IPS-18c (cell line): ENCODE data around the gene RRM1.
A peak's percentile ranks its signal among the peaks of the same experiment; 100 is the strongest.
"Not testable (repeated sequence)": the region's sequence is repeated elsewhere in the genome, so short reads cannot be mapped to it uniquely, and the experiment has no call there.

ENCODE experiments used
- H3K4me3 ChIP-seq: 2 replicates; pipeline ENCODE4 v1.7.0; 2013; ENCODE audit warnings: low read depth, mild to moderate bottlenecking, low read length, moderate library complexity; ENCODE audit not compliant: insufficient read depth
- H3K9me3 ChIP-seq: one replicate; pipeline ENCODE4 v1.6.1; 2013; ENCODE audit warnings: mild to moderate bottlenecking, low read length, moderate library complexity; ENCODE audit not compliant: control insufficient read depth, insufficient read depth

The RRM1 gene

GRCh38 chr11:4094348-4095291, at the start of gene RRM1:
Gene RRM1 (plus strand): TSS chr11:4094799. CDS start chr11:4095013, 214 bp downstream.
- Histone ChIP-seq H3K9me3 (no peaks in the 10 kb centered on the region), H3K4me3 (peak within 1 kb of the TSS; percentile 86)

- H3K4me3 ChIP-seq, result no peak overlapping the region
- H3K9me3 ChIP-seq, result no peaks in the 10 kb centered on the region
These were observed 49.5 kb upstream of the RRM1 start for GRCh38 chr11:4044976-4045646.

- H3K9me3 ChIP-seq, result no peaks in the 10 kb centered on the region
- no peak overlapping the region for H3K4me3 ChIP-seq
These were observed 46.3 kb upstream of the RRM1 start for GRCh38 chr11:4048340-4048739.

GRCh38 chr11:4049006-4049405, 45.6 kb upstream of the RRM1 start:
- Histone ChIP-seq H3K9me3 (no peaks in the 10 kb centered on the region), H3K4me3 (no peak overlapping the region)

- Histone ChIP-seq H3K9me3 (no peaks in the 10 kb centered on the region), H3K4me3 (no peak overlapping the region)
These were observed 44.5 kb upstream of the RRM1 start for GRCh38 chr11:4050138-4050537.

GRCh38 chr11:4053200-4053599, 41.4 kb upstream of the RRM1 start:
- not testable (repeated sequence) for H3K4me3 ChIP-seq, H3K9me3 ChIP-seq

GRCh38 chr11:4054643-4055042, 40.0 kb upstream of the RRM1 start:
- Histone ChIP-seq H3K9me3 (no peaks in the 10 kb centered on the region), H3K4me3 (no peak overlapping the region)

- Histone ChIP-seq H3K4me3 (no peak overlapping the region), H3K9me3 (no peaks in the 10 kb centered on the region)
These were observed 35.2 kb upstream of the RRM1 start for GRCh38 chr11:4059424-4059823.

GRCh38 chr11:4060182-4060923, 34.2 kb upstream of the RRM1 start:
- Histone ChIP-seq H3K4me3 (no peak overlapping the region), H3K9me3 (no peaks in the 10 kb centered on the region)

GRCh38 chr11:4061700-4062099, 32.9 kb upstream of the RRM1 start:
- Histone ChIP-seq H3K4me3 (no peak overlapping the region), H3K9me3 (no peaks in the 10 kb centered on the region)

- Histone ChIP-seq H3K4me3 (no peak overlapping the region), H3K9me3 (no peaks in the 10 kb centered on the region)
These were observed 31.3 kb upstream of the RRM1 start for GRCh38 chr11:4063348-4063747.

- no peak overlapping the region for H3K4me3 ChIP-seq
- H3K9me3 ChIP-seq, result no peaks in the 10 kb centered on the region
These were observed 30.2 kb upstream of the RRM1 start for GRCh38 chr11:4064278-4064955.

GRCh38 chr11:4065086-4065485, 29.5 kb upstream of the RRM1 start:
- Histone ChIP-seq H3K9me3 (no peaks in the 10 kb centered on the region), H3K4me3 (no peak overlapping the region)

- H3K9me3 ChIP-seq, result no peaks in the 10 kb centered on the region
These were observed 28.8 kb upstream of the RRM1 start for GRCh38 chr11:4065601-4066377.

GRCh38 chr11:4066910-4067309, 27.7 kb upstream of the RRM1 start:
- Histone ChIP-seq H3K4me3 (no peak overlapping the region), H3K9me3 (no peaks in the 10 kb centered on the region)

More at GRCh38 chr11:4065601-4066377, 28.8 kb upstream of the RRM1 start:
- H3K4me3 ChIP-seq, result no peak overlapping the region

GRCh38 chr11:4068962-4069361, 25.6 kb upstream of the RRM1 start:
- Histone ChIP-seq H3K4me3 (no peak overlapping the region), H3K9me3 (no peaks in the 10 kb centered on the region)
